ENCODE data around the gene ZNF644.
A peak's percentile ranks its signal among the peaks of the same experiment; 100 is the strongest.

Gene ZNF644

DNA sequence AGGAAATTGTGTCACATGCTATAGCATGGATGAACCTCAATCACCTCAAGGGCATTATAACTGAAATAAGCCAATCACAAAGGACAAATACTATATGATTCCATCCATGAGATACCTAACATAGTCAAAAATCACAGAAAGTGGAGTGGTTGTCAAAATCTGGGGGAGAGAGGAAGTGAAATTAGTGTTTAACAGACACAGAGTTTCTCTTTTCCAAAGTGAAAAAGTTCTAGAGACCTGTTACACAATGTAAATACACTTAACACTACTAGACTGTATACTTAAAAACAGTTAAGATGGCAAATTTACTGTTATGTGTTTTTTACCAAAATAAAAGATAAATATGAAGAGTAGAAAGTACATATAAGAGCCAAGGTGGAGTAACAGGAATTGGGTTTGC is 31.8 kb downstream of the ZNF644 start:
- DNase-seq = no peak
- Mint-ChIP-seq H3K36me3 (peaks cover 55 to 73% of the 10 kb centered on the region in 2 donors), H3K4me1 (peaks cover 47 to 90% of the 10 kb centered on the region in 2 donors), H3K4me3 (no peak overlapping the region), H3K27me3 (no peaks in the 10 kb centered on the region), H3K9me3 (peaks cover 14 to 18% of the 10 kb centered on the region in 2 donors), H3K27ac (no peak overlapping the region)
- peak; percentile 54 to 67 for ATAC-seq (replicated peaks)

DNA sequence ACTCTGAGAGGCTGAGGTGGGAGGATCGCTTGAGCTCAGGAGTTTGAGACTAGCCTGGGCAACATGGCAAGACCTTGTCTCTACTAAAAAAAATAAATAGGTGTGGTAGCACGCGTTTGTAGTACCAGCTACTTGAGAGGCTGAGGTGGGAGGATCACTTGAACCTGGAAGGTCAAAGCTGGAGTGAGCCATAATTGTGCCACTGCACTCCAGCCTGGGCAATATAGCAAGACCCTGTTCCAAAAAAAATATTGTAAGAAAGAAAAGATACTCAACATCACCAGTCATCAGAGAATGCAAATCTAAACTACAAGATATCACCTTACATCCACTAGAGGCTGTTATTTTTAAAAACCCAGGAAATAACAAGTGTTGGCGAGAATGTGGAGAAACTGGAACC is 32.5 kb downstream of the ZNF644 start:
- Mint-ChIP-seq H3K4me1 (peaks cover 41 to 83% of the 10 kb centered on the region in 2 donors), H3K36me3 (peaks cover 49 to 66% of the 10 kb centered on the region in 2 donors), H3K27ac (no peak overlapping the region), H3K9me3 (peaks cover 14 to 18% of the 10 kb centered on the region in 2 donors), H3K27me3 (no peaks in the 10 kb centered on the region), H3K4me3 (no peak overlapping the region)
- DNase-seq = no peak
- ATAC-seq (replicated peaks) = no peak

GRCh38 chr1:90987841-90988240 is 34.0 kb downstream of the ZNF644 start:
- no peaks in the 10 kb centered on the region for H3K27me3 Mint-ChIP-seq
- no peak overlapping the region for H3K4me3 Mint-ChIP-seq
- peaks cover 14 to 22% of the 10 kb centered on the region in 2 donors for H3K9me3 Mint-ChIP-seq
- H3K36me3 Mint-ChIP-seq = peaks cover 50 to 67% of the 10 kb centered on the region in 2 donors
- H3K4me1 Mint-ChIP-seq = peaks cover 42 to 82% of the 10 kb centered on the region in 2 donors
- no peak overlapping the region for H3K27ac Mint-ChIP-seq
- DNase-seq (no peak), ATAC-seq (replicated peaks) (no peak)

- no peaks in the 10 kb centered on the region for H3K27me3 Mint-ChIP-seq
- peaks cover 14 to 22% of the 10 kb centered on the region in 2 donors for H3K9me3 Mint-ChIP-seq
- peaks cover 43 to 80% of the 10 kb centered on the region in 2 donors for H3K4me1 Mint-ChIP-seq
- DNase-seq (no peak), ATAC-seq (replicated peaks) (no peak)
- peaks cover 47 to 62% of the 10 kb centered on the region in 2 donors for H3K36me3 Mint-ChIP-seq
- H3K4me3 Mint-ChIP-seq = peak overlapping the region; percentile 18 to 37
- no peak overlapping the region for H3K27ac Mint-ChIP-seq
These were observed 34.9 kb downstream of the ZNF644 start for GRCh38 chr1:90986953-90987352.

- no peak overlapping the region for H3K4me3 Mint-ChIP-seq
These were observed 44.3 kb downstream of the ZNF644 start for GRCh38 chr1:90977522-90977921.

GRCh38 chr1:90973897-90974798 is 47.7 kb downstream of the ZNF644 start:
- ATAC-seq (replicated peaks) = peak; percentile 34 to 38
- H3K4me3 Mint-ChIP-seq = no peak overlapping the region
- peaks cover 13 to 48% of the 10 kb centered on the region in 2 donors for H3K4me1 Mint-ChIP-seq
- H3K27ac Mint-ChIP-seq = peak overlapping the region; percentile 4
- peaks cover 29 to 41% of the 10 kb centered on the region in 2 donors for H3K36me3 Mint-ChIP-seq
- DNase-seq = no peak
- no peaks in the 10 kb centered on the region for H3K27me3 Mint-ChIP-seq
- no peaks in the 10 kb centered on the region for H3K9me3 Mint-ChIP-seq

More at GRCh38 chr1:90977522-90977921, 44.3 kb downstream of the ZNF644 start:
- H3K4me1 Mint-ChIP-seq = peaks cover 11 to 31% of the 10 kb centered on the region in 2 donors
- no peaks in the 10 kb centered on the region for H3K9me3 Mint-ChIP-seq
- ATAC-seq (replicated peaks) (no peak), DNase-seq (no peak)
- H3K27me3 Mint-ChIP-seq = no peaks in the 10 kb centered on the region
- no peak overlapping the region for H3K27ac Mint-ChIP-seq
- H3K36me3 Mint-ChIP-seq = peaks cover 31 to 42% of the 10 kb centered on the region in 2 donors

- H3K4me1 Mint-ChIP-seq = peaks cover 21 to 63% of the 10 kb centered on the region in 2 donors
- H3K36me3 Mint-ChIP-seq = peaks cover 26 to 41% of the 10 kb centered on the region in 2 donors
- no peaks in the 10 kb centered on the region for H3K27me3 Mint-ChIP-seq
- DNase-seq (no peak), ATAC-seq (replicated peaks) (no peak)
- no peaks in the 10 kb centered on the region for H3K9me3 Mint-ChIP-seq
- no peak overlapping the region for H3K4me3 Mint-ChIP-seq
- H3K27ac Mint-ChIP-seq = no peak overlapping the region
These were observed 51.6 kb downstream of the ZNF644 start for GRCh38 chr1:90970208-90970607.

GRCh38 chr1:90969241-90969640 is 52.6 kb downstream of the ZNF644 start:
- Mint-ChIP-seq H3K4me3 (no peak overlapping the region), H3K4me1 (peaks cover 17 to 61% of the 10 kb centered on the region in 2 donors), H3K27me3 (no peaks in the 10 kb centered on the region), H3K36me3 (peaks cover 19 to 34% of the 10 kb centered on the region in 2 donors), H3K9me3 (no peaks in the 10 kb centered on the region), H3K27ac (no peak overlapping the region)
- ATAC-seq (replicated peaks) (no peak), DNase-seq (no peak)

- Mint-ChIP-seq H3K36me3 (peaks cover 17 to 29% of the 10 kb centered on the region in 2 donors), H3K9me3 (peaks cover 0 to under 1% of the 10 kb centered on the region in 2 donors), H3K27me3 (no peaks in the 10 kb centered on the region), H3K4me1 (peaks cover 19 to 60% of the 10 kb centered on the region in 2 donors), H3K4me3 (no peak overlapping the region), H3K27ac (no peak overlapping the region)
- no peak for ATAC-seq (replicated peaks)
- no peak for DNase-seq
These were observed 57.3 kb downstream of the ZNF644 start for GRCh38 chr1:90964444-90965035.

DNA sequence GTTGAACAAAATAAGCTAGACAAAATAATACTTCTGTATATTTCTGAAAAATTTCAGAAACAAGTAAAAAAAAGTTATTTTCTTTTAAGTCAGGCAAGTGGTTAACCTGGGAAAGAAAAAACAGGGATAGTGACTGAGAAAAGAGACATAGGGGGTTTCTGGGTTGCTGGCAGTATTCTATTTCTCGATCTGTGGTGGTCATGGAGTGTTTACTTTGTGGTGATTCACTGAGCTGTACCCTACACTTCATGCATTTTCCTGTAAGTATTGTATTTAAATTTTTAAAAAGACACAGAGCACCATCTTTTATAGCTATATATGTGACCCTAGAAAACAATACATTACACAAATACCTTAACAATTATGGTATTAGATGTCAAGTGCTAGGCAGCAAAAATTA is 58.2 kb downstream of the ZNF644 start:
- Mint-ChIP-seq H3K9me3 (peaks cover 0 to 3% of the 10 kb centered on the region in 2 donors), H3K36me3 (peaks cover 19 to 33% of the 10 kb centered on the region in 2 donors), H3K27ac (no peak overlapping the region), H3K4me3 (no peak overlapping the region), H3K4me1 (peaks cover 19 to 56% of the 10 kb centered on the region in 2 donors), H3K27me3 (no peaks in the 10 kb centered on the region)
- no peak for DNase-seq
- ATAC-seq (replicated peaks) = no peak

DNA sequence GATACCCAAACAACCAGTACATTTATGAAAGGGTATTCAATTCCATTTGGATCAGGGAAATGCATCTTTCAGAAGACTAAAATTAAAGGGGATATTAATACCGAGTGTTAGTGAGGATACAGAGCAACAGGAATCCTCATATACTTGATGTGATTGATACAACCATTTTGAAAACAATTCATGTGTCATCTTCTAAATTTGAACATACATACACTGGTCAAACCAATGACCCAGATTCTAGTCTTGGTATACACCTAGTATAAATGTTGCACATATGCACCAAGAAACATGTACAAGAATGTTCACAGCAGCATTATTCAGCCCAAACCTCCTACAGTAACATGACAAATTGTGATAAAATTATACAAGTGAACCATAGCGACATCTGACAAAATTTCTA is 58.6 kb downstream of the ZNF644 start:
- peaks cover 0 to 3% of the 10 kb centered on the region in 2 donors for H3K9me3 Mint-ChIP-seq
- ATAC-seq (replicated peaks) (no peak), DNase-seq (no peak)
- no peak overlapping the region for H3K27ac Mint-ChIP-seq
- peaks cover 21 to 60% of the 10 kb centered on the region in 2 donors for H3K4me1 Mint-ChIP-seq
- H3K4me3 Mint-ChIP-seq = no peak overlapping the region
- peaks cover 23 to 37% of the 10 kb centered on the region in 2 donors for H3K36me3 Mint-ChIP-seq
- H3K27me3 Mint-ChIP-seq = no peaks in the 10 kb centered on the region

DNA sequence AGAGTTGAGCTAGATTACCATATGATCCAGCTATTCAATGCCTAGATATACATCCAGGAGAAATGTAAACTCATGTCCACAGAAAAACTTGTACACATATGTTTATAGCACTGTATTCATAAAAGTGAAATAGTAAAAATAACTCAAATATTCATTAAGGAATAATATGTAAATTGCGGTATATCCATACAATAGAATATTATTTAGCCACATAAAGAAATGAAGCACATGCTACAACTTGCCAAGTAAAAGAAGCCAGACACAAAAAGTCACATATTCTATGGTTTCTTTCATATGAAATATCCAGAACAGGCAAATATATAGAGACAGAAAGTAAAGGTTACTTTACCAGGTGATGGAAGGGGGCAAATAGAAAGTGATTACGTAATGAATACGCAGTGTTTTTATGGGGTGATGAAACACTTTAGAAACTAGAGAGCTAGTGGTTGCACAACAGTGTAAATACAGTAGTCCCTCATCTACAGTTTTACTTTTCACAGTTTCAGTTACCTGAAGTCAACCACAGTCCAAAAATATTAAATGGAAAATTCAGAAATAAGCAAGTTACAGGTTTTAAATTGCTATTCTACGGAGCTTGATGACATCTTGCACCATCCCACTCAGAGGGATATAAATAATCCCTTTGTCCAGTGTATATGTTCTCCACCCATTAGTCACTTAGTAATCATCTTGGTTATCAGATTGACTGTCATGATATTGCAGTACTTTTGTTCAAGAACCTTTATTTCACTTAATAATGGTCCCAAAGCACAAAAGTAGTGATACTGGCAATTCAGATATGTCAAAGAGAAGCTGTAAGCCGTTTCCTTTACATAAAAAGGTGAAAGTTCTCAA is 62.3 kb downstream of the ZNF644 start:
- Mint-ChIP-seq H3K36me3 (peaks cover 36 to 54% of the 10 kb centered on the region in 2 donors), H3K27ac (no peak overlapping the region), H3K4me3 (no peak overlapping the region), H3K4me1 (peaks cover 29 to 56% of the 10 kb centered on the region in 2 donors), H3K27me3 (no peaks in the 10 kb centered on the region), H3K9me3 (peaks cover 4 to 6% of the 10 kb centered on the region in 2 donors)
- no peak for DNase-seq
- no peak for ATAC-seq (replicated peaks)

DNA sequence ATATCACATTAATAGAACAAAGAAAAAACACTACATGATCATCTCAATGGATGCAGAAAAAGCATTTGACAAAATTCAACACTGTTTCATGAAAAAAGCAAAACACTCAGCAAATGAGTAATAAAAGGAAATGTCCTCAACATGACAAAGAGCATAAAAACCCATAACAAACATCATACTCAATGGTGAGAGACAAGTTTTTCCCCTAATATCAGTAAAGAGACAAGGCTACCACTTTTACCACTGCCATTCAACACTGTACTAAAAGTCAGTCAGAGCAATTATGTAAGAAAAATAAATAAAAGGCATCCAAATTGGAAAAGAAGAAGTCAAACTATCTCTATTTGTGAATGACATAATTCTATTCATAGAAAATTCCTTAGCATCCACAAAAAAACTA is 64.3 kb downstream of the ZNF644 start:
- peaks cover 37 to 63% of the 10 kb centered on the region in 2 donors for H3K36me3 Mint-ChIP-seq
- no peak overlapping the region for H3K27ac Mint-ChIP-seq
- H3K9me3 Mint-ChIP-seq = peaks cover 5 to 7% of the 10 kb centered on the region in 2 donors
- H3K4me3 Mint-ChIP-seq = no peak overlapping the region
- no peak for ATAC-seq (replicated peaks)
- no peaks in the 10 kb centered on the region for H3K27me3 Mint-ChIP-seq
- no peak for DNase-seq
- peaks cover 34 to 62% of the 10 kb centered on the region in 2 donors for H3K4me1 Mint-ChIP-seq

GRCh38 chr1:90955769-90956168 is 66.1 kb downstream of the ZNF644 start:
- Mint-ChIP-seq H3K27ac (no peak overlapping the region), H3K4me1 (peaks cover 41 to 74% of the 10 kb centered on the region in 2 donors), H3K27me3 (no peaks in the 10 kb centered on the region), H3K36me3 (peaks cover 38 to 67% of the 10 kb centered on the region in 2 donors), H3K4me3 (no peak overlapping the region), H3K9me3 (peaks cover 5 to 7% of the 10 kb centered on the region in 2 donors)
- DNase-seq = no peak
- ATAC-seq (replicated peaks) = no peak

Measured in stimulated activated naive B cell treated with anti-CD40 and anti-IgM and Interleukin-4, amounts not matched to agents 10 μg/mL and 1 μg/mL and 100 μg/mL, for 72 hours (primary cell).